Measurements from ENCODE around the gene PSME4. TPM values are rescaled to one million over a fixed set of nuclear protein-coding genes. Genes with fewer than 3 reads are reported as not detected.

PSME4 gene
- total RNA-seq, 1 donor from 2014 or later = 74.3 TPM

- no peak for DNase-seq
- TF ChIP-seq CTCF (IDR thresholded peaks at IDR 0.05) = no peak
- Mint-ChIP-seq H3K9me3 (no peaks in the 10 kb centered on the region), H3K27ac (no peak overlapping the region), H3K4me3 (no peak overlapping the region), H3K4me1 (no peaks in the 10 kb centered on the region), H3K36me3 (ENCODE audit: low read depth) (peaks cover 78% of the 10 kb centered on the region), H3K27me3 (no peaks in the 10 kb centered on the region)
- intact Hi-C loops (cut with micrococcal nuclease) = no loop called here
- ATAC-seq (ENCODE audit: low read depth) = no peak
- ChIA-PET CTCF (no interaction called here), POLR2A (no interaction called here)
These were observed 90.0 kb downstream of the PSME4 start for GRCh38 chr2:53880756-53881155.

GRCh38 chr2:53877556-53877955, 93.2 kb downstream of the PSME4 start:
- no peak overlapping the region for H3K27ac Mint-ChIP-seq
- H3K27me3 Mint-ChIP-seq = no peaks in the 10 kb centered on the region
- CTCF ChIA-PET = interaction anchor here (1.1 kb wide), 1 partner anchor 25 kb away, joined by 3 read pairs; no protein-coding TSS in a partner anchor
- POLR2A ChIA-PET = interaction anchor here (0.7 kb wide), 1 partner anchor 209 kb away, joined by 5 read pairs; no protein-coding TSS in a partner anchor
- H3K4me1 Mint-ChIP-seq = no peaks in the 10 kb centered on the region
- H3K36me3 Mint-ChIP-seq (ENCODE audit: low read depth) = peaks cover 72% of the 10 kb centered on the region
- no peak overlapping the region for H3K4me3 Mint-ChIP-seq
- no peak for TF ChIP-seq CTCF (IDR thresholded peaks at IDR 0.05)
- H3K9me3 Mint-ChIP-seq = no peaks in the 10 kb centered on the region
- ATAC-seq (ENCODE audit: low read depth) (no peak), DNase-seq (no peak)
- intact Hi-C loops (cut with micrococcal nuclease) = no loop called here

- Mint-ChIP-seq H3K4me3 (no peak overlapping the region), H3K36me3 (ENCODE audit: low read depth) (peaks cover 69% of the 10 kb centered on the region), H3K27me3 (no peaks in the 10 kb centered on the region), H3K4me1 (no peaks in the 10 kb centered on the region), H3K27ac (no peak overlapping the region), H3K9me3 (no peaks in the 10 kb centered on the region)
- ATAC-seq (ENCODE audit: low read depth) (no peak), DNase-seq (no peak)
- no peak for TF ChIP-seq CTCF (IDR thresholded peaks at IDR 0.05)
- CTCF ChIA-PET = interaction anchor here (1.1 kb wide), 1 partner anchor 25 kb away, joined by 3 read pairs; no protein-coding TSS in a partner anchor
- POLR2A ChIA-PET = interaction anchor here (0.7 kb wide), 1 partner anchor 209 kb away, joined by 5 read pairs; no protein-coding TSS in a partner anchor
- intact Hi-C loops (cut with micrococcal nuclease) = no loop called here
These were observed 93.7 kb downstream of the PSME4 start for GRCh38 chr2:53877112-53877511.

- H3K4me3 Mint-ChIP-seq = no peak overlapping the region
- DNase-seq (no peak), ATAC-seq (ENCODE audit: low read depth) (no peak)
- no peaks in the 10 kb centered on the region for H3K9me3 Mint-ChIP-seq
- H3K36me3 Mint-ChIP-seq (ENCODE audit: low read depth) = peaks cover 63% of the 10 kb centered on the region
- no peak overlapping the region for H3K27ac Mint-ChIP-seq
- intact Hi-C loops (cut with micrococcal nuclease) = no loop called here
- no peaks in the 10 kb centered on the region for H3K4me1 Mint-ChIP-seq
- ChIA-PET POLR2A (no interaction called here), CTCF (no interaction called here)
- no peak for TF ChIP-seq CTCF (IDR thresholded peaks at IDR 0.05)
- H3K27me3 Mint-ChIP-seq = no peaks in the 10 kb centered on the region
These were observed 96.3 kb downstream of the PSME4 start for GRCh38 chr2:53874401-53874950.

- Mint-ChIP-seq H3K27ac (no peak overlapping the region), H3K9me3 (no peaks in the 10 kb centered on the region), H3K4me3 (no peak overlapping the region), H3K27me3 (no peaks in the 10 kb centered on the region), H3K4me1 (no peaks in the 10 kb centered on the region), H3K36me3 (ENCODE audit: low read depth) (peaks cover 71% of the 10 kb centered on the region)
- no peak for ATAC-seq (ENCODE audit: low read depth)
- no peak for TF ChIP-seq CTCF (IDR thresholded peaks at IDR 0.05)
- ChIA-PET POLR2A (no interaction called here), CTCF (no interaction called here)
- intact Hi-C loops (cut with micrococcal nuclease) = no loop called here
- DNase-seq = no peak
These were observed 103.0 kb downstream of the PSME4 start for GRCh38 chr2:53867773-53868172.
